Measurements from ENCODE around the gene HMCN2. TPM values are rescaled to one million over a fixed set of nuclear protein-coding genes. Genes with fewer than 3 reads are reported as not detected.

Gene HMCN2
- total RNA-seq, 2 experiments from 2014 or later, result not detected

GRCh38 chr9:130292106-130292505, 26.5 kb downstream of the HMCN2 start:
- no peaks in the 10 kb centered on the region for H3K4me1 ChIP-seq (ENCODE audit: insufficient read depth, low read length, poor library complexity, severe bottlenecking)
- no peaks in the 10 kb centered on the region for H3K9me3 ChIP-seq (ENCODE audit: low read length)
- no peaks in the 10 kb centered on the region for H3K9me2 ChIP-seq (ENCODE audit: insufficient read depth, low read length)
- H3K79me2 ChIP-seq (ENCODE audit: insufficient read depth, low read depth, low read length), result no peaks in the 10 kb centered on the region
- H4K20me1 ChIP-seq (ENCODE audit: insufficient read depth, low read length), result no peaks in the 10 kb centered on the region
- no peak for TF ChIP-seq EZH2phosphoT487 (IDR thresholded peaks at IDR 0.05; ENCODE audit: borderline replicate concordance, low read depth, low read length)
- no peak for TF ChIP-seq CTCF (conservative IDR thresholded peaks at IDR 0.05; ENCODE audit: low read length)
- no peak for DNase-seq (ENCODE audit: low spot score)
- H3K27ac ChIP-seq (ENCODE audit: low read depth, low read length, poor library complexity, severe bottlenecking), result no peak overlapping the region
- H3K4me2 ChIP-seq (ENCODE audit: low read length), result no peak overlapping the region
- intact Hi-C loops (cut with micrococcal nuclease; ENCODE audit: unreplicated experiment), result no loop called here
- H3K36me3 ChIP-seq (ENCODE audit: insufficient read depth, low read length), result no peaks in the 10 kb centered on the region
- H2AFZ ChIP-seq (ENCODE audit: low read length), result no peak overlapping the region
- BruUV-seq (replicated peaks), result no TSS peak
- H3K4me3 ChIP-seq (ENCODE audit: low read depth, low read length, poor library complexity, severe bottlenecking), result no peak overlapping the region
- ChIA-PET CTCF (ENCODE audit: unreplicated experiment) (no interaction called here), POLR2A (interaction anchor here (0.5 kb wide), 1 partner anchor 224 kb away, joined by 3 read pairs; no protein-coding TSS in a partner anchor)

- H2AFZ ChIP-seq (ENCODE audit: low read length), result no peak overlapping the region
- no peak for DNase-seq (ENCODE audit: low spot score)
- no peaks in the 10 kb centered on the region for H3K9me2 ChIP-seq (ENCODE audit: insufficient read depth, low read length)
- TF ChIP-seq EZH2phosphoT487 (IDR thresholded peaks at IDR 0.05; ENCODE audit: borderline replicate concordance, low read depth, low read length) (no peak), CTCF (conservative IDR thresholded peaks at IDR 0.05; ENCODE audit: low read length) (no peak)
- no peaks in the 10 kb centered on the region for H3K79me2 ChIP-seq (ENCODE audit: insufficient read depth, low read depth, low read length)
- BruUV-seq (replicated peaks), result no TSS peak
- no peaks in the 10 kb centered on the region for H3K4me1 ChIP-seq (ENCODE audit: insufficient read depth, low read length, poor library complexity, severe bottlenecking)
- no peak overlapping the region for H3K4me3 ChIP-seq (ENCODE audit: low read depth, low read length, poor library complexity, severe bottlenecking)
- no peaks in the 10 kb centered on the region for H3K9me3 ChIP-seq (ENCODE audit: low read length)
- intact Hi-C loops (cut with micrococcal nuclease; ENCODE audit: unreplicated experiment), result no loop called here
- no peaks in the 10 kb centered on the region for H4K20me1 ChIP-seq (ENCODE audit: insufficient read depth, low read length)
- POLR2A ChIA-PET, result no interaction called here
- no peaks in the 10 kb centered on the region for H3K36me3 ChIP-seq (ENCODE audit: insufficient read depth, low read length)
- CTCF ChIA-PET (ENCODE audit: unreplicated experiment), result no interaction called here
- no peak overlapping the region for H3K27ac ChIP-seq (ENCODE audit: low read depth, low read length, poor library complexity, severe bottlenecking)
- no peak overlapping the region for H3K4me2 ChIP-seq (ENCODE audit: low read length)
Observed at GRCh38 chr9:130294664-130295063, 29.1 kb downstream of the HMCN2 start.

- Histone ChIP-seq H3K4me2 (ENCODE audit: low read length) (no peak overlapping the region), H3K79me2 (ENCODE audit: insufficient read depth, low read depth, low read length) (no peaks in the 10 kb centered on the region), H3K27ac (ENCODE audit: low read depth, low read length, poor library complexity, severe bottlenecking) (no peak overlapping the region), H3K4me1 (ENCODE audit: insufficient read depth, low read length, poor library complexity, severe bottlenecking) (no peaks in the 10 kb centered on the region), H3K9me3 (ENCODE audit: low read length) (no peaks in the 10 kb centered on the region), H3K36me3 (ENCODE audit: insufficient read depth, low read length) (no peaks in the 10 kb centered on the region), H3K9me2 (ENCODE audit: insufficient read depth, low read length) (no peaks in the 10 kb centered on the region), H3K4me3 (ENCODE audit: low read depth, low read length, poor library complexity, severe bottlenecking) (no peak overlapping the region), H2AFZ (ENCODE audit: low read length) (no peak overlapping the region), H4K20me1 (ENCODE audit: insufficient read depth, low read length) (no peaks in the 10 kb centered on the region)
- no peak for DNase-seq (ENCODE audit: low spot score)
- POLR2A ChIA-PET, result no interaction called here
- TF ChIP-seq EZH2phosphoT487 (IDR thresholded peaks at IDR 0.05; ENCODE audit: borderline replicate concordance, low read depth, low read length) (no peak), CTCF (conservative IDR thresholded peaks at IDR 0.05; ENCODE audit: low read length) (no peak)
- CTCF ChIA-PET (ENCODE audit: unreplicated experiment), result no interaction called here
- no TSS peak for BruUV-seq (replicated peaks)
- intact Hi-C loops (cut with micrococcal nuclease; ENCODE audit: unreplicated experiment), result no loop called here
Observed at GRCh38 chr9:130295431-130295830, 29.9 kb downstream of the HMCN2 start.

Data from OCI-LY7 (cell line).